GM23338 (cell line): Measurements from ENCODE around the gene PTGER4. TPM values are rescaled to one million over a fixed set of nuclear protein-coding genes. Genes with fewer than 3 reads are reported as not detected.

Experiments
- ATAC-seq: fragments of 200-7000 bp; cut with Tn5 transposase; 3 replicates; pipeline ENCODE4 v1.9.1; 2020
- DNase-seq: peaks from one replicate; pipeline ENCODE4 v3.0.0-alpha.2; 2015; ENCODE audit warnings: low spot score
- H2AFZ ChIP-seq: fragments of 200-600 bp; sonication (generic); 2 replicates; pipeline ENCODE4 v1.8.0; 2016; ENCODE audit warnings: antibody characterized with exemption, mild to moderate bottlenecking, moderate library complexity
- H3F3A ChIP-seq: fragments of 200-600 bp; sonication (generic); replicated peaks from 2 replicates; pipeline ENCODE4 v1.8.0; 2017; ENCODE audit warnings: antibody characterized with exemption, mixed run types, low read depth
- H3K27ac ChIP-seq: fragments of 200-600 bp; sonication (generic); 2 replicates; pipeline ENCODE4 v1.6.1; 2016; ENCODE audit warnings: low read depth
- H3K27me3 ChIP-seq: fragments of 200-600 bp; sonication (generic); 2 replicates; pipeline ENCODE4 v1.8.0; 2016; ENCODE audit warnings: mild to moderate bottlenecking, mixed run types, moderate library complexity; ENCODE audit not compliant: insufficient read depth
- H3K36me3 ChIP-seq: fragments of 200-600 bp; sonication (generic); 2 replicates; pipeline ENCODE4 v1.8.0; 2016; ENCODE audit warnings: mild to moderate bottlenecking; ENCODE audit not compliant: insufficient read depth
- H3K4me1 ChIP-seq: fragments of 200-600 bp; sonication (generic); 2 replicates; pipeline ENCODE4 v1.8.0; 2016; ENCODE audit warnings: mild to moderate bottlenecking, moderate library complexity; ENCODE audit not compliant: insufficient read depth
- H3K4me2 ChIP-seq: fragments of 200-600 bp; sonication (generic); 2 replicates; pipeline ENCODE4 v1.7.1; 2017; ENCODE audit warnings: mixed run types
- H3K4me3 ChIP-seq: fragments of 200-600 bp; sonication (generic); 2 replicates; pipeline ENCODE4 v1.6.1; 2016; ENCODE audit warnings: mixed run types
- H3K79me2 ChIP-seq: fragments of 200-600 bp; sonication (generic); replicated peaks from 2 replicates; pipeline ENCODE4 v1.8.0; 2017; ENCODE audit warnings: mild to moderate bottlenecking; ENCODE audit not compliant: insufficient read depth
- H3K9me2 ChIP-seq: fragments of 200-600 bp; sonication (generic); 2 replicates; pipeline ENCODE4 v1.8.0; 2017; ENCODE audit not compliant: insufficient read depth
- H4K20me1 ChIP-seq: fragments of 200-600 bp; sonication (generic); replicated peaks from 2 replicates; pipeline ENCODE4 v1.8.0; 2017; ENCODE audit warnings: mild to moderate bottlenecking; ENCODE audit not compliant: insufficient read depth
- H3K27ac Mint-ChIP-seq: 2 replicates; pipeline ENCODE4 v1.8.0; 2020; ENCODE audit warnings: inconsistent platforms, mild to moderate bottlenecking, moderate library complexity, mixed read lengths
- H3K27me3 Mint-ChIP-seq: 3 replicates; pipeline ENCODE4 v1.8.0; 2022; ENCODE audit warnings: low read depth, mild to moderate bottlenecking, moderate library complexity, mixed read lengths, inconsistent platforms; ENCODE audit not compliant: insufficient read depth, poor library complexity
- H3K36me3 Mint-ChIP-seq: 3 replicates; pipeline ENCODE4 v1.8.0; 2021; ENCODE audit warnings: low read depth, mild to moderate bottlenecking, inconsistent platforms, moderate library complexity, mixed read lengths
- H3K4me1 Mint-ChIP-seq: 3 replicates; pipeline ENCODE4 v1.8.0; 2020; ENCODE audit warnings: mild to moderate bottlenecking, inconsistent platforms, mixed read lengths
- H3K4me3 Mint-ChIP-seq: 3 replicates; pipeline ENCODE4 v1.8.0; 2021; ENCODE audit warnings: moderate library complexity, mild to moderate bottlenecking, inconsistent platforms, mixed read lengths
- H3K9me3 Mint-ChIP-seq: 3 replicates; pipeline ENCODE4 v1.8.0; 2020; ENCODE audit warnings: moderate library complexity, mild to moderate bottlenecking, inconsistent platforms, mixed read lengths
- CREB1 ChIP-seq: fragments of 250-450 bp; sonication (Bioruptor Pico); IDR thresholded peaks from 2 replicates; pipeline ENCODE4 v1.5.0; 2020; ENCODE audit warnings: low read depth, mild to moderate bottlenecking, moderate library complexity
- CTCF ChIP-seq, 2 experiments: fragments of 200-600 bp in 1 of 2; sonication (generic) in 1 of 2; conservative IDR thresholded peaks; 2 replicates each; pipeline versions ENCODE4 v1.5.1 to v1.6.1; 2016 to 2017; ENCODE audit warnings: antibody characterized with exemption in 2 of 2, low read depth in 2 of 2, mild to moderate bottlenecking in 2 of 2, moderate library complexity in 1 of 2
- POLR2AphosphoS5 ChIP-seq: IDR thresholded peaks from 2 replicates; pipeline ENCODE4 v1.6.1; 2016; ENCODE audit warnings: antibody characterized with exemption, low read depth
- REST ChIP-seq: IDR thresholded peaks from one replicate; pipeline ENCODE4 v1.6.1; 2018; ENCODE audit warnings: antibody characterized with exemption; ENCODE audit not compliant: unreplicated experiment
- ZNF331 ChIP-seq: fragments of 250-450 bp; sonication (Bioruptor Pico); IDR thresholded peaks from 2 replicates; pipeline ENCODE4 v1.5.0; 2020; ENCODE audit warnings: low read depth, mild to moderate bottlenecking, moderate library complexity
- polyA plus RNA-seq: library from polyadenylated mRNA; unstranded; fragments of >200 nt; fragmentation: Nextera tagmentation; extraction: Ambion mirVana; gene quantifications from 2 replicates; pipeline ENCODE4 v1.2.1, GENCODE V29; 2016
- total RNA-seq: library from RNA; depleted of rRNA; stranded (reverse); fragments of >200 nt; shearing (Covaris generic); gene quantifications from 2 replicates; pipeline ENCODE4 v1.2.3, GENCODE V29; 2014
- TF ChIP-seq, protein P1 (sequence below): fragments of 250-450 bp; sonication (Bioruptor Pico); IDR thresholded peaks from 2 replicates; pipeline ENCODE4 v1.5.0; 2020; ENCODE audit warnings: mild to moderate bottlenecking, moderate library complexity

PTGER4 gene
- total and polyA plus RNA-seq, 2 experiments from 2014 or later: 0.82 to 4.4 TPM

DNA sequence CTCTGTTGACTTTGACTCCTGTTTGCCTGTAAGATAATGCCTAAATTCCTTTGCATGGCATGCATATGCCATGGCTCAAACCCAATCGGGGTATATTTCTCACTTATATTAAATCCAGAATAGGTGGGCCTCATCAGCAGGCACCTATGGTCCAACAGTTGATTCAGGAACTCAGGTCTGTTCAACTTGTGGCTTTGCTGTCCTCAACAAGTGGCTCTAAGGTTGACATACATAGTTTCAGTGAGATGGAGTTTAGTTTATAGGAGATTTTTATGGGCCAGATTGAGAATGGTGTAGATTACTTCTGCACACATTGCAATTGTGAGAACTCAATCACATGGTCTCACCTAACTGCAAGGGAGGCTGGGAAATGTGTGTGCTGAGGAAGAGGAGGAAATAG, 31.6 kb upstream of the PTGER4 start:
- Histone ChIP-seq H3K4me3 (no peak overlapping the region), H3K4me1 (peaks cover 4% of the 10 kb centered on the region; the same call in 1 of the 2 replicates), H3K27ac (no peak overlapping the region), H4K20me1 (no peaks in the 10 kb centered on the region), H3K9me2 (no peaks in the 10 kb centered on the region), H3K36me3 (no peaks in the 10 kb centered on the region), H2AFZ (no peak overlapping the region), H3K27me3 (no peaks in the 10 kb centered on the region), H3K4me2 (no peak overlapping the region), H3K79me2 (no peaks in the 10 kb centered on the region), H3F3A (no peaks in the 10 kb centered on the region)
- no peak overlapping the region for H3K27ac Mint-ChIP-seq
- no peak overlapping the region for H3K4me3 Mint-ChIP-seq
- H3K9me3 Mint-ChIP-seq: no peaks in the 10 kb centered on the region; the same call in 2 of the 3 replicates
- no peaks in the 10 kb centered on the region for H3K4me1 Mint-ChIP-seq
- no peak for TF ChIP-seq POLR2AphosphoS5
- no peak for TF ChIP-seq ZNF331
- no peak for TF ChIP-seq CREB1 (CRISPR knock-in tag)
- no peak for TF ChIP-seq REST
- TF ChIP-seq, protein P1, sequence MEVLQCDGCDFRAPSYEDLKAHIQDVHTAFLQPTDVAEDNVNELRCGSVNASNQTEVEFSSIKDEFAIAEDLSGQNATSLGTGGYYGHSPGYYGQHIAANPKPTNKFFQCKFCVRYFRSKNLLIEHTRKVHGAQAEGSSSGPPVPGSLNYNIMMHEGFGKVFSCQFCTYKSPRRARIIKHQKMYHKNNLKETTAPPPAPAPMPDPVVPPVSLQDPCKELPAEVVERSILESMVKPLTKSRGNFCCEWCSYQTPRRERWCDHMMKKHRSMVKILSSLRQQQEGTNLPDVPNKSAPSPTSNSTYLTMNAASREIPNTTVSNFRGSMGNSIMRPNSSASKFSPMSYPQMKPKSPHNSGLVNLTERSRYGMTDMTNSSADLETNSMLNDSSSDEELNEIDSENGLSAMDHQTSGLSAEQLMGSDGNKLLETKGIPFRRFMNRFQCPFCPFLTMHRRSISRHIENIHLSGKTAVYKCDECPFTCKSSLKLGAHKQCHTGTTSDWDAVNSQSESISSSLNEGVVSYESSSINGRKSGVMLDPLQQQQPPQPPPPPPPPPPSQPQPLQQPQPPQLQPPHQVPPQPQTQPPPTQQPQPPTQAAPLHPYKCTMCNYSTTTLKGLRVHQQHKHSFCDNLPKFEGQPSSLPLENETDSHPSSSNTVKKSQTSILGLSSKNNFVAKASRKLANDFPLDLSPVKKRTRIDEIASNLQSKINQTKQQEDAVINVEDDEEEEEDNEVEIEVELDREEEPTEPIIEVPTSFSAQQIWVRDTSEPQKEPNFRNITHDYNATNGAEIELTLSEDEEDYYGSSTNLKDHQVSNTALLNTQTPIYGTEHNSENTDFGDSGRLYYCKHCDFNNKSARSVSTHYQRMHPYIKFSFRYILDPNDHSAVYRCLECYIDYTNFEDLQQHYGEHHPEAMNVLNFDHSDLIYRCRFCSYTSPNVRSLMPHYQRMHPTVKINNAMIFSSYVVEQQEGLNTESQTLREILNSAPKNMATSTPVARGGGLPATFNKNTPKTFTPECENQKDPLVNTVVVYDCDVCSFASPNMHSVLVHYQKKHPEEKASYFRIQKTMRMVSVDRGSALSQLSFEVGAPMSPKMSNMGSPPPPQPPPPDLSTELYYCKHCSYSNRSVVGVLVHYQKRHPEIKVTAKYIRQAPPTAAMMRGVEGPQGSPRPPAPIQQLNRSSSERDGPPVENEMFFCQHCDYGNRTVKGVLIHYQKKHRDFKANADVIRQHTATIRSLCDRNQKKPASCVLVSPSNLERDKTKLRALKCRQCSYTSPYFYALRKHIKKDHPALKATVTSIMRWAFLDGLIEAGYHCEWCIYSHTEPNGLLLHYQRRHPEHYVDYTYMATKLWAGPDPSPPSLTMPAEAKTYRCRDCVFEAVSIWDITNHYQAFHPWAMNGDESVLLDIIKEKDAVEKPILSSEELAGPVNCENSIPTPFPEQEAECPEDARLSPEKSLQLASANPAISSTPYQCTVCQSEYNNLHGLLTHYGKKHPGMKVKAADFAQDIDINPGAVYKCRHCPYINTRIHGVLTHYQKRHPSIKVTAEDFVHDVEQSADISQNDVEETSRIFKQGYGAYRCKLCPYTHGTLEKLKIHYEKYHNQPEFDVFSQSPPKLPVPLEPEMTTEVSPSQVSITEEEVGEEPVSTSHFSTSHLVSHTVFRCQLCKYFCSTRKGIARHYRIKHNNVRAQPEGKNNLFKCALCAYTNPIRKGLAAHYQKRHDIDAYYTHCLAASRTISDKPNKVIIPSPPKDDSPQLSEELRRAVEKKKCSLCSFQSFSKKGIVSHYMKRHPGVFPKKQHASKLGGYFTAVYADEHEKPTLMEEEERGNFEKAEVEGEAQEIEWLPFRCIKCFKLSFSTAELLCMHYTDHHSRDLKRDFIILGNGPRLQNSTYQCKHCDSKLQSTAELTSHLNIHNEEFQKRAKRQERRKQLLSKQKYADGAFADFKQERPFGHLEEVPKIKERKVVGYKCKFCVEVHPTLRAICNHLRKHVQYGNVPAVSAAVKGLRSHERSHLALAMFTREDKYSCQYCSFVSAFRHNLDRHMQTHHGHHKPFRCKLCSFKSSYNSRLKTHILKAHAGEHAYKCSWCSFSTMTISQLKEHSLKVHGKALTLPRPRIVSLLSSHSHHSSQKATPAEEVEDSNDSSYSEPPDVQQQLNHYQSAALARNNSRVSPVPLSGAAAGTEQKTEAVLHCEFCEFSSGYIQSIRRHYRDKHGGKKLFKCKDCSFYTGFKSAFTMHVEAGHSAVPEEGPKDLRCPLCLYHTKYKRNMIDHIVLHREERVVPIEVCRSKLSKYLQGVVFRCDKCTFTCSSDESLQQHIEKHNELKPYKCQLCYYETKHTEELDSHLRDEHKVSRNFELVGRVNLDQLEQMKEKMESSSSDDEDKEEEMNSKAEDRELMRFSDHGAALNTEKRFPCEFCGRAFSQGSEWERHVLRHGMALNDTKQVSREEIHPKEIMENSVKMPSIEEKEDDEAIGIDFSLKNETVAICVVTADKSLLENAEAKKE (CRISPR knock-in tag): no peak
- TF ChIP-seq CTCF (conservative IDR thresholded peaks at IDR 0.05; ENCODE audit: low read depth in 2 of 2): no peak
- no peak for ATAC-seq
- H3K27me3 Mint-ChIP-seq: no peaks in the 10 kb centered on the region
- H3K36me3 Mint-ChIP-seq: no peaks in the 10 kb centered on the region
- no peak for DNase-seq
